K562 (cell line): ENCODE results near the gene GAPVD1. TPM values are rescaled to one million over a fixed set of nuclear protein-coding genes. Genes with fewer than 3 reads are reported as not detected.
A peak's percentile ranks its signal among the peaks of the same experiment; 100 is the strongest.

ENCODE experiments used
- ATAC-seq: fragments of 200-7000 bp; cut with Tn5 transposase; 3 replicates; pipeline ENCODE4 v1.9.1; 2020; ENCODE audit warnings: moderate library complexity
- BruUV-seq: library from RNA; stranded (reverse); fragments of 400-500 nt; replicated peaks from 2 replicates; lab custom pipeline; 2021; lab: Mats Ljungman, UMichigan
- CTCF ChIA-PET: fragments of 300-600 bp; formaldehyde crosslinking; extraction: SDS; loops from one replicate; lab custom pipeline; 2021; ENCODE audit warnings: low intra/inter-chr PET ratio; lab: Yijun Ruan, JAX
- POLR2A ChIA-PET: fragments of 300-600, 350-650 bp; sonication (Branson Sonifier 250); formaldehyde crosslinking; extraction: SDS; loops from one replicate; lab custom pipeline; 2021; ENCODE audit warnings: antibody characterized with exemption, inconsistent platforms; lab: Yijun Ruan, JAX
- DNase-seq, 4 experiments: peaks; one replicate each; pipeline versions ENCODE4 v3.0.0 to v3.0.0-alpha.2; 2011 to 2018; ENCODE audit warnings: low spot score in 3 of 4, mixed read lengths in 3 of 4; ENCODE audit errors: extremely low read depth in 1 of 4
- FAIRE-seq: peaks from 2 replicates; lab custom pipeline; 2011; peaks lifted over from hg19 to GRCh38; lab: Jason Lieb, UNC
- H2AFZ ChIP-seq: 2 replicates; pipeline ENCODE4 v1.6.0; 2011; ENCODE audit warnings: low read depth, low read length, control low read depth, inconsistent platforms
- H3K27ac ChIP-seq: fragments of 200-600 bp; 3 replicates; pipeline ENCODE4 v1.8.0; 2011; ENCODE audit warnings: low read depth, mild to moderate bottlenecking, control low read depth, inconsistent platforms, low read length, moderate library complexity, mixed read lengths; ENCODE audit errors: extremely low read depth
- H3K27me3 ChIP-seq, 2 experiments: fragments of 300-600 bp in 1 of 2; 2 replicates in 1 of 2; 3 replicates in 1 of 2; pipeline versions ENCODE4 v1.6.0 to v1.8.0; 2011; ENCODE audit warnings: inconsistent platforms in 2 of 2, low read length in 2 of 2, mild to moderate bottlenecking in 1 of 2, mixed read lengths in 1 of 2, moderate library complexity in 1 of 2; ENCODE audit not compliant: control insufficient read depth in 2 of 2, insufficient read depth in 2 of 2
- H3K36me3 ChIP-seq: fragments of 300-600 bp; 3 replicates; pipeline ENCODE4 v1.8.0; 2011; ENCODE audit warnings: mild to moderate bottlenecking, low read length, inconsistent platforms; ENCODE audit not compliant: control insufficient read depth, insufficient read depth
- H3K4me1 ChIP-seq, 2 experiments: fragments of 200-600 bp in 1 of 2; replicated peaks in 1 of 2; 2 replicates in 1 of 2; 3 replicates in 1 of 2; pipeline versions ENCODE4 v1.5.1 to v1.8.0; 2011; ENCODE audit warnings: inconsistent platforms in 2 of 2, low read length in 2 of 2, mild to moderate bottlenecking in 1 of 2, mixed read lengths in 1 of 2, moderate library complexity in 1 of 2; ENCODE audit not compliant: control insufficient read depth in 2 of 2, insufficient read depth in 2 of 2
- H3K4me2 ChIP-seq: 2 replicates; pipeline ENCODE4 v1.6.1; 2011; ENCODE audit warnings: low read length, control low read depth, inconsistent platforms, mixed read lengths; ENCODE audit not compliant: insufficient read depth
- H3K4me3 ChIP-seq: fragments of 200-600 bp; sonication (generic), shearing (Covaris generic); 2 replicates; pipeline ENCODE4 v1.5.1; 2016; ENCODE audit warnings: control low read depth, inconsistent platforms
- H3K79me2 ChIP-seq: fragments of 200-600 bp; 3 replicates; pipeline ENCODE4 v1.8.0; 2011; ENCODE audit warnings: low read length, inconsistent platforms; ENCODE audit not compliant: control insufficient read depth, insufficient read depth
- H3K9ac ChIP-seq, 2 experiments: 2 replicates each; pipeline versions ENCODE4 v1.6.0 to v1.6.1; 2011; ENCODE audit warnings: low read depth in 2 of 2, low read length in 2 of 2, control low read depth in 1 of 2, inconsistent platforms in 1 of 2, mild to moderate bottlenecking in 1 of 2, mixed read lengths in 1 of 2; ENCODE audit not compliant: insufficient read depth in 1 of 2
- H3K9me1 ChIP-seq: one replicate; pipeline ENCODE4 v1.6.0; 2011; ENCODE audit warnings: inconsistent platforms, mild to moderate bottlenecking, low read length, moderate library complexity; ENCODE audit not compliant: control insufficient read depth, insufficient read depth
- H3K9me3 ChIP-seq: replicated peaks from 2 replicates; pipeline ENCODE4 v1.5.1; 2011; ENCODE audit warnings: low read depth, low read length, inconsistent platforms; ENCODE audit not compliant: control insufficient read depth, insufficient read depth
- H4K20me1 ChIP-seq: replicated peaks from 2 replicates; pipeline ENCODE4 v1.6.1; 2011; ENCODE audit warnings: low read length, inconsistent platforms, mixed read lengths; ENCODE audit not compliant: control insufficient read depth, insufficient read depth
- CC2D1A ChIP-seq: fragments of 450-650 bp; IDR thresholded peaks from 2 replicates; pipeline ENCODE4 v1.6.1; 2017; ENCODE audit warnings: mild to moderate bottlenecking
- GABPB1 ChIP-seq: sonication (generic); formaldehyde crosslinking; IDR thresholded peaks from 2 replicates; pipeline ENCODE4 v1.8.0; 2022; ENCODE audit warnings: mild to moderate bottlenecking, missing genetic modification reagents
- JUND ChIP-seq, 2 experiments: IDR thresholded peaks; 2 replicates in 1 of 2; 3 replicates in 1 of 2; pipeline ENCODE4 v1.6.1; 2011; ENCODE audit warnings: borderline replicate concordance in 2 of 2, low read depth in 2 of 2, low read length in 2 of 2, improper control_type of control experiment in 1 of 2, missing biosample characterization in 1 of 2, missing genetic modification characterization in 1 of 2, missing genetic modification reagents in 1 of 2
- STAG1 ChIP-seq: sonication (generic); formaldehyde crosslinking; IDR thresholded peaks from 2 replicates; pipeline ENCODE4 v1.5.0; 2020; ENCODE audit warnings: missing genetic modification reagents, borderline replicate concordance
- TOE1 ChIP-seq, 2 experiments: fragments of 450-650 bp in 1 of 2; sonication (generic) in 1 of 2; formaldehyde crosslinking in 1 of 2; IDR thresholded peaks; 2 replicates each; pipeline versions ENCODE4 v1.7.1 to v1.8.0; 2016 to 2022; ENCODE audit warnings: borderline replicate concordance in 2 of 2, mild to moderate bottlenecking in 2 of 2, antibody characterized with exemption in 1 of 2, inconsistent platforms in 1 of 2, low read depth in 1 of 2, missing genetic modification reagents in 1 of 2, moderate library complexity in 1 of 2
- WGBS: fragments of 100-300 bp; shearing (Covaris generic); methylation state at CpG from one replicate; pipeline ENCODE4 v1.1.6; 2016; ENCODE audit warnings: low coverage, mixed read lengths; ENCODE audit not compliant: insufficient coverage; ENCODE audit errors: missing lambda C conversion rate; 5-methylcytosine and 5-hydroxymethylcytosine counted together
- in situ Hi-C: fragments of 300-500 bp; cut with MboI; formaldehyde crosslinking; loops from 4 replicates; pipeline ENCODE4 v1.15.0; 2018; ENCODE audit warnings: inconsistent platforms, mixed read lengths
- intact Hi-C: fragments of 100-400 bp; cut with micrococcal nuclease; formaldehyde crosslinking; loops from 2 replicates; pipeline ENCODE4 v1.14.2; 2022
- polyA plus RNA-seq, 8 experiments: library from polyadenylated mRNA; depleted of rRNA in 4 of 8; stranded (reverse) in 5 of 8; unstranded in 3 of 8; fragments of >200 nt; fragmentation: Nextera tagmentation in 2 of 8; fragmentation: Illumina TruSeq in 1 of 8; extraction: Ambion mirVana in 2 of 8; extraction: Trizol in 1 of 8; gene quantifications; 2 replicates each; pipeline versions ENCODE4 v1.2.1 to v1.2.3, GENCODE V29; 2011 to 2014; ENCODE audit warnings: inconsistent platforms in 1 of 8, missing spikeins in 1 of 8
- total RNA-seq, 7 experiments: library from RNA; depleted of rRNA in 6 of 7; stranded (reverse); fragments of >200 nt in 6 of 7; fragmentation: Illumina TruSeq in 2 of 7; extraction: Trizol in 2 of 7; gene quantifications; 2 replicates each; pipeline versions ENCODE4 v1.2.1 to v1.2.3, GENCODE V29; 2011 to 2021; ENCODE audit warnings: low replicate concordance in 1 of 7
- TF ChIP-seq, protein P1 (sequence below): fragments of 450-650 bp; formaldehyde crosslinking; IDR thresholded peaks from 2 replicates; pipeline ENCODE4 v1.4.0; 2020; ENCODE audit warnings: mild to moderate bottlenecking, moderate library complexity
- TF ChIP-seq, protein P2 (sequence below), 2 experiments: fragments of 450-650 bp; formaldehyde crosslinking in 1 of 2; IDR thresholded peaks; 2 replicates each; pipeline versions ENCODE4 v1.4.0 to v1.6.1; 2014 to 2020; ENCODE audit warnings: mild to moderate bottlenecking in 2 of 2, borderline replicate concordance in 1 of 2, low read depth in 1 of 2

GAPVD1 gene
- total and polyA plus RNA-seq, 9 of the 15 experiments (the other 6 are each of a cell fraction or from before 2014, with no cell fraction given): 9.5 to 66.1 (median 45.5) TPM

DNA sequence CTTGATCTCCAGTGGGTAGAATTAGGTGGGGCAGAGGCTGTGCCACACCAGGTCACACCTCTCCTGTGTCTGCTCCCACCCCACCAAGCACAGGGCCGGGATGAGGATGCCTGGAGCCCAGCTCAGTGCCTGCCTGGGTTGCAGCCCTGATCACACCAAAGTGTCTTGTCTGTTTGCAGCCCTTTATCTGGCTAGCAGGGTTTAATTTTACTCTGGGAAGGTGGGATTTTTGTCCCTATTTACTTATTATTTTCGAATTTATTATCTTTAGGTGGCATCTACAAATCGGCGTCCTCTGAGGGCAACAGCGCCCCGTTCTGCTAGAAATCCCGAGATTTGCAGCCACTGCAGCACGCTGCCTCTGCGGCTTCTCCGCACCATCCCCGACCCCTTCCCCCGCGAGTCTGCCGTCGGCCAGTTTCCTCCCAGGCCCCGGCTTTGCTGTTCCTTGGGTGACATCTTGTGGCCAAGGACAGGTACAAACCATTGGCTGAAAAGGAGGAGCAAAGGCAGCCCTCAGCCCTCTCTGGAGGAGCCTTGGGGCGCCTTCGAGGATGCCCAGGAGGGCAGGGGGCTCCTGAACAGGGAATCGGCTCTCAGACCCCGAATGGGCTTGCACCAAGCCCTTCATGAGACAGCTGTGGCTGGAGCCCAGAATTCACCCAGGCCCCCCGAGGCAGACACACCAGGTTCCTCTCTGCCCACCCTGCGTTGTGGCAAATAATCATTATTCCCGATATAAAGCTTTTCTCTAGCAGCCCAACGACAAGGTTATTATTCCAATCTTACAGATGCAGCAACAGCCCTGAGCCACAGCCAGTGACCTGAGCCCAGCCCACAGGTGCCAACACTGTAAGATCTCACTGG is 113.0 kb downstream of the GAPVD1 start:
- intact Hi-C loops: loop anchor here (1.0 to 5.0 kb wide), 4 partner anchors 118 to 600 kb away; partner anchors contain the start of genes SCAI and WDR38
- no peak overlapping the region for H3K27ac ChIP-seq
- no peaks in the 10 kb centered on the region for H3K9me3 ChIP-seq
- ChIA-PET CTCF (interaction anchor here (0.6 to 2.3 kb wide), 6 partner anchors 579 to 956 kb away, joined by 3 to 18 read pairs (median 4); partner anchors contain the start of gene NR6A1), POLR2A (no interaction called here)
- ATAC-seq (peak; percentile 95), DNase-seq (peak; percentile 79 to 82 (median 81)), FAIRE-seq (peak; percentile 87)
- in situ Hi-C loops: loop anchor here (5.0 kb wide), 3 partner anchors 117 to 602 kb away; partner anchors contain the start of genes NR6A1 and WDR38
- WGBS: 10% methylated on average over 24 of the region's 24 CpGs
- BruUV-seq: no TSS peak
- no peaks in the 10 kb centered on the region for H3K27me3 ChIP-seq
- peak overlapping the region in 1 of 2 experiments; percentile 79; a peak in 2 of 4 replicates for H3K9ac ChIP-seq
- H3K79me2 ChIP-seq: no peaks in the 10 kb centered on the region
- peak overlapping the region; percentile 61; the same call in 1 of the 2 replicates for H2AFZ ChIP-seq
- peak overlapping the region; percentile 60 for H3K4me2 ChIP-seq
- no peaks in the 10 kb centered on the region for H3K9me1 ChIP-seq
- peaks cover 8 to 19% of the 10 kb centered on the region in 2 experiments; a peak in 4 of 5 replicates for H3K4me1 ChIP-seq
- no peaks in the 10 kb centered on the region for H4K20me1 ChIP-seq
- H3K4me3 ChIP-seq: peak overlapping the region; percentile 12; the same call in 1 of the 2 replicates
- no peaks in the 10 kb centered on the region for H3K36me3 ChIP-seq
- TF ChIP-seq TOE1 (IDR thresholded peaks at IDR 0.05; ENCODE audit: borderline replicate concordance) (0 out of 2 replicates have a peak, but pooled peaks have one; percentile 26), TOE1 (CRISPR knock-in tag; IDR thresholded peaks at IDR 0.05; ENCODE audit: borderline replicate concordance, low read depth) (no peak), GABPB1 (CRISPR knock-in tag) (peak; percentile 16; the same call in 1 of the 2 replicates), JUND (IDR thresholded peaks at IDR 0.05; ENCODE audit: borderline replicate concordance, low read depth, low read length) (0 out of 2 replicates have a peak, but pooled peaks have one; percentile 21), JUND (tag; IDR thresholded peaks at IDR 0.05; ENCODE audit: borderline replicate concordance, low read depth, low read length) (no peak), CC2D1A (peak; percentile 71; the same call in 1 of the 2 replicates), STAG1 (peak; percentile 99)
- TF ChIP-seq, protein P1, sequence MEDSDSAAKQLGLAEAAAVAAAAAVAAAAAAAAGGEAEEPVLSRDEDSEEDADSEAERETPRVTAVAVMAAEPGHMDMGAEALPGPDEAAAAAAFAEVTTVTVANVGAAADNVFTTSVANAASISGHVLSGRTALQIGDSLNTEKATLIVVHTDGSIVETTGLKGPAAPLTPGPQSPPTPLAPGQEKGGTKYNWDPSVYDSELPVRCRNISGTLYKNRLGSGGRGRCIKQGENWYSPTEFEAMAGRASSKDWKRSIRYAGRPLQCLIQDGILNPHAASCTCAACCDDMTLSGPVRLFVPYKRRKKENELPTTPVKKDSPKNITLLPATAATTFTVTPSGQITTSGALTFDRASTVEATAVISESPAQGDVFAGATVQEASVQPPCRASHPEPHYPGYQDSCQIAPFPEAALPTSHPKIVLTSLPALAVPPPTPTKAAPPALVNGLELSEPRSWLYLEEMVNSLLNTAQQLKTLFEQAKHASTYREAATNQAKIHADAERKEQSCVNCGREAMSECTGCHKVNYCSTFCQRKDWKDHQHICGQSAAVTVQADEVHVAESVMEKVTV: peak; percentile 86
- TF ChIP-seq, protein P2, sequence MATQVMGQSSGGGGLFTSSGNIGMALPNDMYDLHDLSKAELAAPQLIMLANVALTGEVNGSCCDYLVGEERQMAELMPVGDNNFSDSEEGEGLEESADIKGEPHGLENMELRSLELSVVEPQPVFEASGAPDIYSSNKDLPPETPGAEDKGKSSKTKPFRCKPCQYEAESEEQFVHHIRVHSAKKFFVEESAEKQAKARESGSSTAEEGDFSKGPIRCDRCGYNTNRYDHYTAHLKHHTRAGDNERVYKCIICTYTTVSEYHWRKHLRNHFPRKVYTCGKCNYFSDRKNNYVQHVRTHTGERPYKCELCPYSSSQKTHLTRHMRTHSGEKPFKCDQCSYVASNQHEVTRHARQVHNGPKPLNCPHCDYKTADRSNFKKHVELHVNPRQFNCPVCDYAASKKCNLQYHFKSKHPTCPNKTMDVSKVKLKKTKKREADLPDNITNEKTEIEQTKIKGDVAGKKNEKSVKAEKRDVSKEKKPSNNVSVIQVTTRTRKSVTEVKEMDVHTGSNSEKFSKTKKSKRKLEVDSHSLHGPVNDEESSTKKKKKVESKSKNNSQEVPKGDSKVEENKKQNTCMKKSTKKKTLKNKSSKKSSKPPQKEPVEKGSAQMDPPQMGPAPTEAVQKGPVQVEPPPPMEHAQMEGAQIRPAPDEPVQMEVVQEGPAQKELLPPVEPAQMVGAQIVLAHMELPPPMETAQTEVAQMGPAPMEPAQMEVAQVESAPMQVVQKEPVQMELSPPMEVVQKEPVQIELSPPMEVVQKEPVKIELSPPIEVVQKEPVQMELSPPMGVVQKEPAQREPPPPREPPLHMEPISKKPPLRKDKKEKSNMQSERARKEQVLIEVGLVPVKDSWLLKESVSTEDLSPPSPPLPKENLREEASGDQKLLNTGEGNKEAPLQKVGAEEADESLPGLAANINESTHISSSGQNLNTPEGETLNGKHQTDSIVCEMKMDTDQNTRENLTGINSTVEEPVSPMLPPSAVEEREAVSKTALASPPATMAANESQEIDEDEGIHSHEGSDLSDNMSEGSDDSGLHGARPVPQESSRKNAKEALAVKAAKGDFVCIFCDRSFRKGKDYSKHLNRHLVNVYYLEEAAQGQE (IDR thresholded peaks at IDR 0.05; ENCODE audit: borderline replicate concordance): peak; percentile 85
- TF ChIP-seq, protein P2 (CRISPR knock-in tag; IDR thresholded peaks at IDR 0.05; ENCODE audit: low read depth): no peak
